Measurements from ENCODE around the gene LRRFIP2. TPM values are rescaled to one million over a fixed set of nuclear protein-coding genes. Genes with fewer than 3 reads are reported as not detected.

The LRRFIP2 gene
- total and polyA plus RNA-seq, 2 of the 4 experiments (the other 2 are of a cell fraction), result 20.6 to 31.0 TPM

DNA sequence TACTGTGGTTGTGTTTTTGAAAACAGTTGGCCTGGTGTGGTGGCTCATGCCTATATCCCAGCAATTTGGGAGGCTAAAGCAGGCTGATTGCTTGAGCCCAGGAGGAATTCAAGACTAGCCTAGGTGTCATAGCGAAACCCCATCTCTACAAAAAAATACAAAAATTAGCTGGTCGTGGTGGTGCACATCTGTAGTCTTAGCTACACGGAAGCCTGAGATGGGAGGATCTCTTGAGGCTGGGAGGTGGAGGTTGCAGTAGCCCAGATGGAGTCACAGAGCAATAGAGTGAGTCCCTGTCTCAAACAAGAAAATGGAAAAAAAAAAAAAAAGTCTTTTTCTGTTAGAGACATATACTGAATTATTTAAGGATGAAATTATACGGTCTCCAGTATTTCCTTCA is 14.7 kb upstream of the LRRFIP2 start:
- dilution Hi-C loops (cut with HindIII; ENCODE audit: low sequenced_read_pairs, unreplicated experiment) (no loop called here), intact Hi-C loops (cut with micrococcal nuclease) (no loop called here), in situ Hi-C loops (cut with MboI; ENCODE audit: low sequenced_read_pairs) (no loop called here)
- H3K14ac ChIP-seq (replicated peaks; ENCODE audit: low read depth, low read length), result no peak overlapping the region
- no peak overlapping the region for H2AFZ ChIP-seq (replicated peaks; ENCODE audit: low read length, poor library complexity)
- H3K27ac ChIP-seq (ENCODE audit: insufficient read depth, low read length), result no peak overlapping the region
- H2BK5ac ChIP-seq (ENCODE audit: low read depth, low read length, poor library complexity, severe bottlenecking), result no peak overlapping the region
- H2AK5ac ChIP-seq (ENCODE audit: low read depth, low read length), result no peak overlapping the region
- no peaks in the 10 kb centered on the region for H3K36me3 ChIP-seq (ENCODE audit: control insufficient read depth, insufficient read depth, low read length)
- no peak overlapping the region for H2BK15ac ChIP-seq (ENCODE audit: low read depth, low read length)
- no peak overlapping the region for H3K4me2 ChIP-seq (ENCODE audit: low read depth, low read length)
- H3K9me1 ChIP-seq (ENCODE audit: insufficient read depth, low read length), result peaks cover under 1% of the 10 kb centered on the region; the same call in 1 of the 2 replicates
- ATAC-seq (ENCODE audit: low read depth) (no peak), DNase-seq (no peak)
- no peak overlapping the region for H3K4ac ChIP-seq (ENCODE audit: low read depth, low read length)
- no peak overlapping the region for H3K4me3 ChIP-seq (ENCODE audit: insufficient read depth, low read depth, low read length)
- BruUV-seq (replicated peaks), result no TSS peak
- no peak for TF ChIP-seq SMC3 (IDR thresholded peaks at IDR 0.05; ENCODE audit: low read depth, low read length)
- TF ChIP-seq NFE2L2 (IDR thresholded peaks at IDR 0.05; ENCODE audit: low read depth, low read length), result no peak
- TF ChIP-seq BHLHE40 (IDR thresholded peaks at IDR 0.05; ENCODE audit: low read depth, low read length), result no peak
- no peak for TF ChIP-seq CEBPB (IDR thresholded peaks at IDR 0.05; ENCODE audit: low read depth, low read length)
- TF ChIP-seq MAZ (IDR thresholded peaks at IDR 0.05; ENCODE audit: borderline replicate concordance, low read depth, low read length), result no peak
- no peak for TF ChIP-seq MAFK (IDR thresholded peaks at IDR 0.05; ENCODE audit: low read depth, low read length)
- TF ChIP-seq, protein P1, sequence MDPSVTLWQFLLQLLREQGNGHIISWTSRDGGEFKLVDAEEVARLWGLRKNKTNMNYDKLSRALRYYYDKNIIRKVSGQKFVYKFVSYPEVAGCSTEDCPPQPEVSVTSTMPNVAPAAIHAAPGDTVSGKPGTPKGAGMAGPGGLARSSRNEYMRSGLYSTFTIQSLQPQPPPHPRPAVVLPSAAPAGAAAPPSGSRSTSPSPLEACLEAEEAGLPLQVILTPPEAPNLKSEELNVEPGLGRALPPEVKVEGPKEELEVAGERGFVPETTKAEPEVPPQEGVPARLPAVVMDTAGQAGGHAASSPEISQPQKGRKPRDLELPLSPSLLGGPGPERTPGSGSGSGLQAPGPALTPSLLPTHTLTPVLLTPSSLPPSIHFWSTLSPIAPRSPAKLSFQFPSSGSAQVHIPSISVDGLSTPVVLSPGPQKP (IDR thresholded peaks at IDR 0.05; ENCODE audit: borderline replicate concordance, low read depth, low read length), result no peak
- no peak for TF ChIP-seq MXI1 (IDR thresholded peaks at IDR 0.05; ENCODE audit: borderline replicate concordance, low read depth, low read length)
- TF ChIP-seq, protein P2, sequence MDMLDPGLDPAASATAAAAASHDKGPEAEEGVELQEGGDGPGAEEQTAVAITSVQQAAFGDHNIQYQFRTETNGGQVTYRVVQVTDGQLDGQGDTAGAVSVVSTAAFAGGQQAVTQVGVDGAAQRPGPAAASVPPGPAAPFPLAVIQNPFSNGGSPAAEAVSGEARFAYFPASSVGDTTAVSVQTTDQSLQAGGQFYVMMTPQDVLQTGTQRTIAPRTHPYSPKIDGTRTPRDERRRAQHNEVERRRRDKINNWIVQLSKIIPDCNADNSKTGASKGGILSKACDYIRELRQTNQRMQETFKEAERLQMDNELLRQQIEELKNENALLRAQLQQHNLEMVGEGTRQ (IDR thresholded peaks at IDR 0.05; ENCODE audit: low read depth, low read length), result no peak
- no peak for TF ChIP-seq CHD1 (IDR thresholded peaks at IDR 0.05; ENCODE audit: low read depth, low read length)
- no peak for TF ChIP-seq RAD21 (IDR thresholded peaks at IDR 0.05; ENCODE audit: low read length)
- no peak for TF ChIP-seq FOS (IDR thresholded peaks at IDR 0.05; ENCODE audit: low read depth, low read length)
- TF ChIP-seq RFX5 (IDR thresholded peaks at IDR 0.05; ENCODE audit: low read depth, low read length), result no peak
- TF ChIP-seq POLR2A (IDR thresholded peaks at IDR 0.05; ENCODE audit: low read depth, low read length), result no peak
- no peak for TF ChIP-seq RCOR1 (IDR thresholded peaks at IDR 0.05; ENCODE audit: insufficient replicate concordance, low read length)
- no peaks in the 10 kb centered on the region for H3K9me3 ChIP-seq (ENCODE audit: control insufficient read depth, insufficient read depth, low read length)
- no peak overlapping the region for H2BK120ac ChIP-seq (ENCODE audit: low read depth, low read length)
- ChIA-PET CTCF (interaction anchor here (0.6 kb wide), 1 partner anchor 199 kb away, joined by 5 read pairs; no protein-coding TSS in a partner anchor), POLR2A (ENCODE audit: unreplicated experiment) (no interaction called here)
- no peak overlapping the region for H4K5ac ChIP-seq (ENCODE audit: low read depth, low read length)
- H2AK9ac ChIP-seq (replicated peaks; ENCODE audit: low read depth, low read length, poor library complexity), result no peak overlapping the region
- no peak overlapping the region for H4K8ac ChIP-seq (ENCODE audit: low read depth in 2 of 2, low read length in 2 of 2)
- WGBS, 2 experiments (ENCODE audit: extremely low coverage in 2 of 2, insufficient read length in 1 of 2), result no CpG with 5 or more reads among the region's 4 CpGs
- H3K27me3 ChIP-seq (ENCODE audit: control insufficient read depth, insufficient read depth, low read length), result no peaks in the 10 kb centered on the region
- H4K20me1 ChIP-seq (ENCODE audit: insufficient read depth, low read length), result no peaks in the 10 kb centered on the region
- H3K18ac ChIP-seq (ENCODE audit: low read depth, low read length), result no peak overlapping the region
- H3K79me1 ChIP-seq (ENCODE audit: low read depth in 1 of 2, low read length in 2 of 2), result peaks cover 4 to 14% of the 10 kb centered on the region in 2 experiments; a peak in 3 of 4 replicates
- H4K91ac ChIP-seq (ENCODE audit: insufficient read depth, low read depth, low read length), result no peak overlapping the region
- no peak overlapping the region for H3K23ac ChIP-seq (ENCODE audit: low read depth, low read length)
- H3K9ac ChIP-seq (ENCODE audit: low read depth, low read length), result no peak overlapping the region
- no peak overlapping the region for H3K56ac ChIP-seq (ENCODE audit: extremely low read depth, insufficient read depth, low read length)
- no peak overlapping the region for H2BK20ac ChIP-seq (ENCODE audit: low read depth, low read length)
- peaks cover 3% of the 10 kb centered on the region for H3K4me1 ChIP-seq (ENCODE audit: control insufficient read depth, insufficient read depth, low read length)

Measured in IMR-90 (cell line).